ENCODE data around the gene ADGRB2. TPM values are rescaled to one million over a fixed set of nuclear protein-coding genes. Genes with fewer than 3 reads are reported as not detected.
"Not testable (repeated sequence)": the region's sequence is repeated elsewhere in the genome, so short reads cannot be mapped to it uniquely, and the experiment has no call there.

Gene ADGRB2
- total RNA-seq, 1 donor from 2014 or later: 14.2 TPM

- H3K36me3 Mint-ChIP-seq: no peaks in the 10 kb centered on the region
- H3K4me3 Mint-ChIP-seq: peak overlapping the region; percentile 80
- peak; percentile 54 for TF ChIP-seq CTCF (conservative IDR thresholded peaks at IDR 0.05)
- no peaks in the 10 kb centered on the region for H3K9me3 Mint-ChIP-seq
- H3K27me3 Mint-ChIP-seq: peaks cover 43% of the 10 kb centered on the region
- DNase-seq (ENCODE audit: extremely low spot score, unreplicated experiment): no peak
- H3K4me1 Mint-ChIP-seq (ENCODE audit: unreplicated experiment): peaks cover 30% of the 10 kb centered on the region
- H3K27ac Mint-ChIP-seq: no peak overlapping the region
These were observed 49.6 kb downstream of the ADGRB2 start for GRCh38 chr1:31714442-31715086.

DNA sequence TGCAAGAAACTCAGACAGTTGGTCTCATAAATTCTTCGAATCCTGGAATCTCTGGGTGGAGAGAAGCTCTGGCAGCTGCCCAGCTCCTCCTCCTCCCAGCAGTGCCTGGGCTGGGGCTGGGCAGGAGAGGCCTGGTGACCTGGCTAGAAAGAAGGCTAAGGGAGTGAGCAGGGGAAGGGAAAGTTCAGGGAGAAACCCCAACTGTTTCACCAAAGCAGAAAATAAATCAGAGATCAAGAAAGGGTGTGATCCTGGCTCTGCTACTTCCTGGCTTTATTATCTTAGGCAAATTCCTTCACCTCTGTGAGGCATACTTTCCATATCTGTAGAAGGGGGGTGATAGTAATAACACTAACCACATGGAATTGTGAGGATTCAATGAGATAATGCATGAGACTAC, 51.5 kb downstream of the ADGRB2 start:
- DNase-seq (ENCODE audit: extremely low spot score, unreplicated experiment): no peak
- Mint-ChIP-seq H3K9me3 (no peaks in the 10 kb centered on the region), H3K36me3 (no peaks in the 10 kb centered on the region), H3K27me3 (peaks cover 44% of the 10 kb centered on the region), H3K4me3 (peak overlapping the region; percentile 23), H3K27ac (peak overlapping the region; percentile 67), H3K4me1 (ENCODE audit: unreplicated experiment) (peaks cover 43% of the 10 kb centered on the region)
- no peak for TF ChIP-seq CTCF (conservative IDR thresholded peaks at IDR 0.05)

GRCh38 chr1:31712068-31712467, 52.1 kb downstream of the ADGRB2 start:
- no peak for TF ChIP-seq CTCF (conservative IDR thresholded peaks at IDR 0.05)
- Mint-ChIP-seq H3K36me3 (no peaks in the 10 kb centered on the region), H3K9me3 (no peaks in the 10 kb centered on the region), H3K4me3 (peak overlapping the region; percentile 38), H3K27me3 (peaks cover 38% of the 10 kb centered on the region), H3K4me1 (ENCODE audit: unreplicated experiment) (peaks cover 46% of the 10 kb centered on the region), H3K27ac (peak overlapping the region; percentile 67)
- no peak for DNase-seq (ENCODE audit: extremely low spot score, unreplicated experiment)

- no peak overlapping the region for H3K27ac Mint-ChIP-seq
- H3K4me1 Mint-ChIP-seq (ENCODE audit: unreplicated experiment): peaks cover 55% of the 10 kb centered on the region
- H3K9me3 Mint-ChIP-seq: no peaks in the 10 kb centered on the region
- H3K27me3 Mint-ChIP-seq: peaks cover 33% of the 10 kb centered on the region
- H3K36me3 Mint-ChIP-seq: no peaks in the 10 kb centered on the region
- peak overlapping the region; percentile 14 for H3K4me3 Mint-ChIP-seq
- no peak for TF ChIP-seq CTCF (conservative IDR thresholded peaks at IDR 0.05)
- DNase-seq (ENCODE audit: extremely low spot score, unreplicated experiment): no peak
These were observed 55.8 kb downstream of the ADGRB2 start for GRCh38 chr1:31708324-31708723.

- TF ChIP-seq CTCF (conservative IDR thresholded peaks at IDR 0.05): no peak
- DNase-seq (ENCODE audit: extremely low spot score, unreplicated experiment): no peak
- Mint-ChIP-seq H3K4me1 (ENCODE audit: unreplicated experiment) (peaks cover 54% of the 10 kb centered on the region), H3K36me3 (no peaks in the 10 kb centered on the region), H3K9me3 (no peaks in the 10 kb centered on the region), H3K27me3 (peaks cover 32% of the 10 kb centered on the region), H3K4me3 (peak overlapping the region; percentile 7), H3K27ac (no peak overlapping the region)
These were observed 56.4 kb downstream of the ADGRB2 start for GRCh38 chr1:31707711-31708110.

DNA sequence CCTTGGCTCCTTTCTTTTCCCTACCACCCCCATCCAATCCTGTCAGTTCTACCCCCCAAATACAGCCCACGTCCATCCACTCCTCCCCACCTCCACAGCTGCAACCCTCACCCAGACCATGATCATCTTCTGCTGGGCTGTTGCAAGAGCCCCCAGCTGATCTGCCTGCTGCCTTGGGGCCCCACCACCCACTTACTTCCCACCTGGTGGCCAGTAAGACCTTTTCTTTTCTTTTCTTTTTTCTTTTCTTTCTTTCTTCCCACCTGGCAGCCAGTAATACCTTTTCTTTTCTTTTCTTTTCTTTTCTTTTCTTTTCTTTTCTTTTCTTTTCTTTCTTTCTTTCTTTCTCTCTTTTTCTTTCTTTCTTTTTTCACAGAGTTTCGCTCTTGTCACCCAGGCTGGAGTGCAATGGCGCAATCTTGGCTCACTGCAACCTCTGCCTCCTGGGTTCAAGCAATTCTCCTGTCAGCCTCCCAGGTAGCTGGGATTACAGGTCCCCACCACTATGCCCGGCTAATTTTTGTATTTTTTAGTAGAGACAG, 57.0 kb downstream of the ADGRB2 start:
- H3K4me3 Mint-ChIP-seq; H3K27ac Mint-ChIP-seq; DNase-seq (ENCODE audit: extremely low spot score, unreplicated experiment); H3K36me3 Mint-ChIP-seq; H3K9me3 Mint-ChIP-seq: not testable (repeated sequence)
- Mint-ChIP-seq H3K4me1 (ENCODE audit: unreplicated experiment) (peaks cover 52% of the 10 kb centered on the region), H3K27me3 (peaks cover 30% of the 10 kb centered on the region)

Measured in type B pancreatic cell (in vitro differentiated cells).